Mononuclear cell (primary cell): ENCODE measurements around the gene CLDN12. TPM values are rescaled to one million over a fixed set of nuclear protein-coding genes. Genes with fewer than 3 reads are reported as not detected.

Source experiments
- H3K27me3 ChIP-seq: 2 replicates; pipeline ENCODE4 v1.6.0; 2011; ENCODE audit warnings: low read length, control low read depth; ENCODE audit not compliant: insufficient read depth
- H3K4me1 ChIP-seq: 2 replicates; pipeline ENCODE4 v1.5.1; 2011; ENCODE audit warnings: mild to moderate bottlenecking, low read length, control low read depth; ENCODE audit not compliant: insufficient read depth
- H3K4me3 ChIP-seq: 2 replicates; pipeline ENCODE4 v1.5.1; 2011; ENCODE audit warnings: mild to moderate bottlenecking, low read length, moderate library complexity
- H3K9me3 ChIP-seq: 2 replicates; pipeline ENCODE4 v1.5.1; 2011; ENCODE audit warnings: low read depth, mild to moderate bottlenecking, control low read depth, low read length
- total RNA-seq: library from RNA; depleted of rRNA; stranded (reverse); fragments of >200 nt; gene quantifications from one replicate; pipeline ENCODE4 v1.2.3, GENCODE V29; 2012

CLDN12 gene
- 1.4 TPM for total RNA-seq

DNA sequence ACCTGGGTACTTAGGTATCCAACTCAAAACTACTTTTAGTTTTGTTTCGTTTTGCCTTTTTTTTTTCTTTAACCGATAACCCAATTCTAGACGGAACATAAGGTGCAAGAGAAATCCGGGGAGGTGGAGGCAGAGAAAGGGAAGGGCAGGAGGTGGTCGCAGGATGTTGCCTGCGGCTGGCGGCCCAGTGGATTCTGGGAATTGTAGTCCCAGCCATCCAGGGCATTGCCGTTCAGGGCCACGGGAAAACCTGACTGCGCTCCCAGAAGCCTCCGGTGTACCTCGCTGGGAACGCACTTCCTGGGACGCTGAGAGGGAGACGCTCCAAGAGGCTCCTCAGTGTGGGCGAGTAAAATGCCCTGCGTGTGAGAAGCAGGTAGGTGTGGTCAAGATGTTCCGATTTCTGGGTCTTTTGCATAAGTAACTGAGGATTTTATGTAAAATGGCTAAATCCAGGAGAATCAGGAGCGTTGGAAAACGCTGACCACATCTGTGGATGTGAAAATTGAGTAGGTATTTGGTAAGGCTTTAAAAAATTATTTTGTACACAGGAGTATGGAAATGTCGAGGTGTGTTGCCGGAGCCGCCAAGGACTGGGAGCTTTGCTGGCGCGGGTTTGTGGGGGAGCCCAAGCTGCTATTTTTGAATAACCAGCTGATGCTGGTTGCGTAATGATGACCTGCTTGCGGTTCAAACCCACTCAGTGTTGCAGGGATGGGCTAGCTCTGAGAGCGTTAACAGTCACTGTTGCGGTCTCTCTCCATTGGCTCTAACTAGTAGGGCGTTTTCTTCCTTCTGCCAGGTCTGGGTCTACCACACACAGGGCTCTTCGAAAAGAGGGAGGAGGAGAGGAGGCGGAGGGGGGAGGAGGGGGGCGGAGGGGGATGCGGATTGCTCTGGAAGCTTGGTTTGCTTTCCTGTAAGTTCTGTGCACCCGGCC, at the start of gene CLDN12:
Gene CLDN12, plus strand, starts transcription at position 288 of the 940 bp plus-strand sequence. CDS start 9,216 bp downstream, outside the sequence.
- Histone ChIP-seq H3K27me3 (no peaks in the 10 kb centered on the region), H3K4me1 (peaks cover 5% of the 10 kb centered on the region), H3K9me3 (peaks cover 7% of the 10 kb centered on the region), H3K4me3 (peak within 1 kb of the TSS; percentile 44)

DNA sequence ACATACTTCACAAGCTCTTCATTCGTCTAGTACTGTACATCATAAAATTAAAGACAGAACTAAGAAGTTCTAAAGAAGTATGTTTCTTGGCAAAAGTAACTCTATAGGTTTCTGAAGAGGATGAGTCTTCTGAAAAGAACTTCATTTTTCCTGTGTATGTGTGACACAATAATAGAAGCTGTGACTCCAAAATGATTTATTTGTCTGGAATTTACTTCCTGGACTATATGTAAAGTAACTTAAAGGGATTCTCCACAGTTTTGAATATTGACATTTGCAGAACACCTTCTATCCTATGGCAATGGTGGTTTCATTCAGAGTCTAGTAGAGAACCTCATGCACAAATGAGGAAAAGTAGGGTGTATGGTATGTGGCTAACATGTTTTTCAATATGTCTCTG, 19.8 kb upstream of the CLDN12 start:
- H3K4me1 ChIP-seq, result no peaks in the 10 kb centered on the region
- H3K27me3 ChIP-seq, result no peaks in the 10 kb centered on the region
- no peaks in the 10 kb centered on the region for H3K9me3 ChIP-seq
- H3K4me3 ChIP-seq, result no peak overlapping the region

DNA sequence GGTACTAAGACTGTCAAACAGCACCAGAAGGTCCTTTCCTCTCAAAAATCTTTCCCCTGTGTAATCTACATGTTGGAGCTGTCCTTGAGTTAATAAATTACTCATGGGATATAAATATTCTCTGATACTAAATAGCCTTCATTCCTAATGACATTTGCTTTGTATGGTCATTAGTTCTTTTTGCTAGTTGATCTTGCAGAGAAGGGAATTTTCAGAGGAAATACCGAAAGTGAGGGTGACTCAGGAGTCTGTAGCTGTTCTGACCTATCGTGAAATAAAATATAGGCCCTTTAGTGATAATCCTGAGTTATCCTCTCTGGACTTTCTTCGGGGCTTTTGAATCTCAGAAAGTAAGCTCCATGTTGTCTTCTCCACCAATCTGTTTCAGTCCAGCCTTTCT, 19.4 kb upstream of the CLDN12 start:
- H3K4me1 ChIP-seq, result no peaks in the 10 kb centered on the region
- H3K4me3 ChIP-seq, result no peak overlapping the region
- no peaks in the 10 kb centered on the region for H3K9me3 ChIP-seq
- H3K27me3 ChIP-seq, result no peaks in the 10 kb centered on the region

DNA sequence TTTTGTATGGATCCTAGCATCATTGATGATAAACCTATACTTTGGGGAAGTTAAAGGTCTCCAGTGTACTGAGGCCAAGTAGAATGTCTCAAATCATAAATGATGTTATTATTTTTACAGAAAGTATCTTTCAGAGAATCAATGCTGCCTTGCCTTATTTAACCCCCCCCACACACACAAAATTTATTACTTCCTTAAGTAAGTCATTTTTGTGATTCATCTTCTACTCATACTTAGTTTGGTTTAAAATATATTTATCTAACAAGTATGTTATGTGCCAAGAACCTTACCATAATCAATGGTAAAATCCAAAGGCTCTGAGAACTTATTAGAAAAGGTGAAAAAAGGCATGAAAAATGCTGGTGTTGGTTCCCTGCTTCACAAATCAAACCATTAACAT, 18.8 kb upstream of the CLDN12 start:
- Histone ChIP-seq H3K4me3 (no peak overlapping the region), H3K4me1 (no peaks in the 10 kb centered on the region), H3K9me3 (no peaks in the 10 kb centered on the region), H3K27me3 (no peaks in the 10 kb centered on the region)

GRCh38 chr7:90387470-90388240, 15.6 kb upstream of the CLDN12 start:
- Histone ChIP-seq H3K4me3 (no peak overlapping the region), H3K4me1 (no peaks in the 10 kb centered on the region), H3K27me3 (no peaks in the 10 kb centered on the region)

GRCh38 chr7:90390926-90391325, 12.3 kb upstream of the CLDN12 start:
- Histone ChIP-seq H3K27me3 (no peaks in the 10 kb centered on the region), H3K4me3 (no peak overlapping the region), H3K9me3 (no peaks in the 10 kb centered on the region), H3K4me1 (no peaks in the 10 kb centered on the region)

More at GRCh38 chr7:90387470-90388240, 15.6 kb upstream of the CLDN12 start:
- no peaks in the 10 kb centered on the region for H3K9me3 ChIP-seq

DNA sequence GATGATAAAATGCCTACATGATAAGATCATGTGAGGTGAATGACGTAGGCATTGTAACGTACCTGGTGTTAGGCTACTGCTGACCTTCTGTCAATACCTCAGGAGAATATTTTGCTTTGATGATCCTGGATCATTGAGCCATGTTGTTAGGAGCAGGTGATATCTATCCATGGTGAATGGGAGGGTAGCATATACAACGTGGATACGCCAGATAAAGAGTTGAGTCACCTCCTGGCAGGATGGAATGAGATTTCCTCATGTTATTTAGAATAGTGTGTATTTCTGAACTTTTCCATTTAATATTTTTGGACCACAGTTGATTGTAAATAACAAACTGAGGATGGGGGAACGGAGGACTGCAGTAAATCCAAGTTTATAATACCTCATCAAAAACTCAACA, 11.8 kb upstream of the CLDN12 start:
- Histone ChIP-seq H3K27me3 (no peaks in the 10 kb centered on the region), H3K4me1 (no peaks in the 10 kb centered on the region), H3K4me3 (no peak overlapping the region), H3K9me3 (no peaks in the 10 kb centered on the region)

GRCh38 chr7:90396420-90396819, 6.8 kb upstream of the CLDN12 start:
- Histone ChIP-seq H3K4me3 (no peak overlapping the region), H3K9me3 (peaks cover 10% of the 10 kb centered on the region), H3K27me3 (no peaks in the 10 kb centered on the region), H3K4me1 (no peaks in the 10 kb centered on the region)

GRCh38 chr7:90401989-90402388, 1.3 kb upstream of the CLDN12 start:
- Histone ChIP-seq H3K4me1 (peaks cover 5% of the 10 kb centered on the region), H3K4me3 (no peak overlapping the region), H3K27me3 (no peaks in the 10 kb centered on the region), H3K9me3 (peaks cover 10% of the 10 kb centered on the region)

- Histone ChIP-seq H3K27me3 (no peaks in the 10 kb centered on the region), H3K9me3 (peaks cover 10% of the 10 kb centered on the region), H3K4me3 (peak overlapping the region; percentile 44), H3K4me1 (peaks cover 5% of the 10 kb centered on the region)
These were observed 482 bp upstream of the CLDN12 start for GRCh38 chr7:90402785-90403173.

DNA sequence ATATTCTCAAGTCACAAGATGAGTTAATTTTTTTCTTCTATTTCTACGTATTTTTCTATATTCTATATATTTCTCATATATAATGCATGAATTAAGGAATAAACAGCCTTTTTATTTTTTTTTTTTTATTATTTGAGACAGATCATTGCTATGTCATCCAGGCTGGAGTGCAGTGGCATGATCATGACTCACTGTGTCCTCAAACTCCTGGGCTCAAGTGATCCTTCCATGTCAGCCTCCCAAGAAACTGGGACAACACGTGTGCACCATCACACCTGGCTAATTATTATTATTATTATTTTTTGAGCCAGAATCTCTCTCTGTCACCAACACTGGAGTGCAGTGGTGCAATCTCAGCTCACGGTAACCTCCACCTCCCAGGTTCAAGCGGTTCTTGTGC, 1.5 kb downstream of the CLDN12 start:
- H3K9me3 ChIP-seq, result no peaks in the 10 kb centered on the region
- no peaks in the 10 kb centered on the region for H3K27me3 ChIP-seq
- no peak overlapping the region for H3K4me3 ChIP-seq
- H3K4me1 ChIP-seq, result peaks cover 5% of the 10 kb centered on the region

- no peaks in the 10 kb centered on the region for H3K27me3 ChIP-seq
- no peak overlapping the region for H3K4me3 ChIP-seq
- no peaks in the 10 kb centered on the region for H3K9me3 ChIP-seq
- peaks cover 5% of the 10 kb centered on the region for H3K4me1 ChIP-seq
These were observed 4.2 kb downstream of the CLDN12 start for GRCh38 chr7:90407484-90407821.

DNA sequence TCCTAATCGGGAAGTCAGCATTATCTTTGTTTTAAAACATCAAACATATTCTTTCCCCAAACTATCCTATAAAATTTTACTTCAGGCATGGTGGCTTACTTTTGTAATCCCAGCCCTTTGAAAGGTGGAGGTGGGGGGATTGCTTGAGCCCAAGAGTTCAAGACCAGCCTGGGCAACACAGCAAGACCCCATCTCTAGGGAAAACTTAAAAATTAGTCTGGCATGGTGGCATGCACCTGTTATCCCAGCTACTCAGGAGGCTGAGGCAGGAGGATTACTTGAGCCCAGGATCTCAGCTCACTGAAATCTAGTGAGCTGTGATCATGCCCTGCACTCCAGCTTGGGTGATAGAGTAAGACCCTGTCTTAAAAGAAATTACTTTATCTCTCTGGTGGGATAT, 4.9 kb downstream of the CLDN12 start:
- peaks cover 5% of the 10 kb centered on the region for H3K4me1 ChIP-seq
- no peaks in the 10 kb centered on the region for H3K9me3 ChIP-seq
- H3K27me3 ChIP-seq, result no peaks in the 10 kb centered on the region
- no peak overlapping the region for H3K4me3 ChIP-seq

- Histone ChIP-seq H3K9me3 (no peaks in the 10 kb centered on the region), H3K4me3 (no peak overlapping the region), H3K4me1 (no peaks in the 10 kb centered on the region), H3K27me3 (no peaks in the 10 kb centered on the region)
These were observed 6.4 kb downstream of the CLDN12 start for GRCh38 chr7:90409667-90410066.

DNA sequence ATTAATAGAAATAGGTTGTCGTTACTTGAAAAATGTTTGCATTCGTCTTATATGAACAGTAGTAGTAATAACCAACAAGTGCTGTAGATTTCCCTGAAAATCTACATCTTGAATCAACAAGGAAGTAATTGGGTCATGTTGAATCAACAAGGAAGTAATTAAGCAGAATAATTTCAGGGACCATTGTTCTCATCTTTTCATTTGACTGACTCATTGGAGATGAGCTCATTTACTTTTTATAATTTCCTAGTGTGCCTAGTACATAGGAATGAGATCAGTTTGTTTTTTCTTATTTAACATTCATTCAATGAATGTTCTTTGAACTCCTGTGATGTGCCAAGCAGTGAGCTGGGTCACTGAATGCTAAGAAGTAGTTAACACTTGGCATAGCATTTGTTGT, 8.2 kb downstream of the CLDN12 start:
- Histone ChIP-seq H3K9me3 (no peaks in the 10 kb centered on the region), H3K27me3 (no peaks in the 10 kb centered on the region), H3K4me3 (no peak overlapping the region), H3K4me1 (no peaks in the 10 kb centered on the region)
